Measurements from ENCODE around the gene STRBP. TPM values are rescaled to one million over a fixed set of nuclear protein-coding genes. Genes with fewer than 3 reads are reported as not detected.

The STRBP gene
- total RNA-seq, 1 donor from 2014 or later = 99.4 TPM

GRCh38 chr9:123267481-123268198, 746 bp downstream of the STRBP start:
- Histone ChIP-seq H3K4me3 (peak overlapping the region; percentile 100), H3K4me1 (peaks cover 34% of the 10 kb centered on the region), H3F3A (ENCODE audit: low read depth) (peaks cover 24% of the 10 kb centered on the region), H3K79me2 (ENCODE audit: low read depth) (peaks cover 54% of the 10 kb centered on the region), H3K36me3 (no peaks in the 10 kb centered on the region), H3K27me3 (peaks cover 17% of the 10 kb centered on the region), H4K20me1 (ENCODE audit: low read depth) (peaks cover 52% of the 10 kb centered on the region), H3K9me3 (ENCODE audit: low read depth) (no peaks in the 10 kb centered on the region), H2AFZ (replicated peaks) (peak overlapping the region; percentile 87), H3K4me2 (peak overlapping the region; percentile 96), H3K9ac (peak overlapping the region; percentile 55), H3K27ac (no peak overlapping the region)
- DNase-seq (ENCODE audit: low spot score) = peak; percentile 49
- Mint-ChIP-seq H3K36me3 (no peaks in the 10 kb centered on the region), H3K9me3 (no peaks in the 10 kb centered on the region), H3K27ac (no peak overlapping the region), H3K27me3 (ENCODE audit: insufficient read depth, low read depth) (peaks cover 4% of the 10 kb centered on the region), H3K4me1 (peaks cover 25% of the 10 kb centered on the region), H3K4me3 (peak overlapping the region; percentile 92)
- TF ChIP-seq EZH2phosphoT487 (IDR thresholded peaks at IDR 0.05) = no peak
- no peak for TF ChIP-seq EZH2 (IDR thresholded peaks at IDR 0.05)
- TF ChIP-seq, protein P1, sequence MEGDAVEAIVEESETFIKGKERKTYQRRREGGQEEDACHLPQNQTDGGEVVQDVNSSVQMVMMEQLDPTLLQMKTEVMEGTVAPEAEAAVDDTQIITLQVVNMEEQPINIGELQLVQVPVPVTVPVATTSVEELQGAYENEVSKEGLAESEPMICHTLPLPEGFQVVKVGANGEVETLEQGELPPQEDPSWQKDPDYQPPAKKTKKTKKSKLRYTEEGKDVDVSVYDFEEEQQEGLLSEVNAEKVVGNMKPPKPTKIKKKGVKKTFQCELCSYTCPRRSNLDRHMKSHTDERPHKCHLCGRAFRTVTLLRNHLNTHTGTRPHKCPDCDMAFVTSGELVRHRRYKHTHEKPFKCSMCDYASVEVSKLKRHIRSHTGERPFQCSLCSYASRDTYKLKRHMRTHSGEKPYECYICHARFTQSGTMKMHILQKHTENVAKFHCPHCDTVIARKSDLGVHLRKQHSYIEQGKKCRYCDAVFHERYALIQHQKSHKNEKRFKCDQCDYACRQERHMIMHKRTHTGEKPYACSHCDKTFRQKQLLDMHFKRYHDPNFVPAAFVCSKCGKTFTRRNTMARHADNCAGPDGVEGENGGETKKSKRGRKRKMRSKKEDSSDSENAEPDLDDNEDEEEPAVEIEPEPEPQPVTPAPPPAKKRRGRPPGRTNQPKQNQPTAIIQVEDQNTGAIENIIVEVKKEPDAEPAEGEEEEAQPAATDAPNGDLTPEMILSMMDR (IDR thresholded peaks at IDR 0.05) = no peak

DNA sequence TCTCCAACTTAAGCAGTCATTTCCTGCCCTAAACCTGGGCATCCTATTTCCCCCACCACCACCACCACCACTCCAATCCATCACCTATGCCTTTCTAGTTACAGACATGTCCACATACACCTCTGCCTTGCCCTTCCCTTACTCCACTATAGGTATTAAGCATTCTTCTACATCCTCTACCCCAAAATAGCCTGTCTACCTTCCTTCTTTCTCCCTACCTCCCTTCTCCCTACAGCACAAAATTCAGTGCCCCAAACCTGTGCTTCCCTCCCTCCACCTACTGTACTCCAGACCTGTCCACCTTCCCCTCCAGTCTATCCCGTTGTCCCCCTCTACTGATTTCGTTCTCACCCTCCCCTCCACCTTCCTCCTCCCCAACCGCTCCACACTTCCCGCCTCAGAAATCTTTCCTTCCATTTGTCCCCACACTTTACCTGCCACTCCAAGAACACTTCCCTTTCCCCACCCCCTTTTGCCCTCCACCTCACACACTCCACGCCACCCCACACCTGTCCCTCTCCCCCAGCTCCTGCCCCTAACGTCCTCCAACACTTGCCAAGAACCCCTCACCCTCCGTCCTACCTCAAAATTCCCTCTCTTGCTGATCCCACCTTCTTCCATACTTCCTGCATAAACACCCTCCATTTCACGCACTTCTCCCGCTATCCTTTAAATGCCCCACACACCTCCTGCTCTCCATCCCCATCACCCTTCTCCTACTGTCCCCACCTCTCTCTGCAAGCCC, 1.6 kb downstream of the STRBP start:
- TF ChIP-seq EZH2phosphoT487 (IDR thresholded peaks at IDR 0.05) (no peak), EZH2 (IDR thresholded peaks at IDR 0.05) (no peak)
- TF ChIP-seq, protein P1 (IDR thresholded peaks at IDR 0.05) = no peak
- H3K27ac Mint-ChIP-seq = no peak overlapping the region
- Histone ChIP-seq H3K27me3 (peaks cover 17% of the 10 kb centered on the region), H3K9ac (no peak overlapping the region), H3K36me3 (no peaks in the 10 kb centered on the region), H2AFZ (replicated peaks) (no peak overlapping the region), H3F3A (ENCODE audit: low read depth) (peaks cover 24% of the 10 kb centered on the region), H4K20me1 (ENCODE audit: low read depth) (peaks cover 60% of the 10 kb centered on the region), H3K27ac (no peak overlapping the region), H3K9me3 (ENCODE audit: low read depth) (no peaks in the 10 kb centered on the region), H3K79me2 (ENCODE audit: low read depth) (peaks cover 62% of the 10 kb centered on the region), H3K4me3 (peak overlapping the region; percentile 100), H3K4me1 (peaks cover 34% of the 10 kb centered on the region), H3K4me2 (peak overlapping the region; percentile 96)
- H3K9me3 Mint-ChIP-seq = no peaks in the 10 kb centered on the region
- peak overlapping the region; percentile 92 for H3K4me3 Mint-ChIP-seq
- peaks cover 4% of the 10 kb centered on the region for H3K27me3 Mint-ChIP-seq (ENCODE audit: insufficient read depth, low read depth)
- DNase-seq (ENCODE audit: low spot score) = no peak
- peaks cover 25% of the 10 kb centered on the region for H3K4me1 Mint-ChIP-seq
- no peaks in the 10 kb centered on the region for H3K36me3 Mint-ChIP-seq

- Histone ChIP-seq H3K9me3 (ENCODE audit: low read depth) (no peaks in the 10 kb centered on the region), H3K4me3 (no peak overlapping the region), H2AFZ (replicated peaks) (no peak overlapping the region), H3K79me2 (ENCODE audit: low read depth) (peaks cover 72% of the 10 kb centered on the region), H3K27ac (no peak overlapping the region), H3K36me3 (no peaks in the 10 kb centered on the region), H3F3A (ENCODE audit: low read depth) (peaks cover 24% of the 10 kb centered on the region), H3K4me1 (peaks cover 34% of the 10 kb centered on the region), H3K27me3 (peaks cover 17% of the 10 kb centered on the region), H4K20me1 (ENCODE audit: low read depth) (peaks cover 70% of the 10 kb centered on the region), H3K4me2 (peak overlapping the region; percentile 96), H3K9ac (no peak overlapping the region)
- Mint-ChIP-seq H3K9me3 (no peaks in the 10 kb centered on the region), H3K4me1 (peaks cover 25% of the 10 kb centered on the region), H3K27ac (no peak overlapping the region), H3K36me3 (no peaks in the 10 kb centered on the region), H3K27me3 (ENCODE audit: insufficient read depth, low read depth) (peaks cover 4% of the 10 kb centered on the region), H3K4me3 (peak overlapping the region; percentile 4)
- no peak for DNase-seq (ENCODE audit: low spot score)
- TF ChIP-seq EZH2phosphoT487 (IDR thresholded peaks at IDR 0.05) = no peak
- TF ChIP-seq, protein P1 (IDR thresholded peaks at IDR 0.05) = no peak
- TF ChIP-seq EZH2 (IDR thresholded peaks at IDR 0.05) = no peak
Observed at GRCh38 chr9:123265833-123266232, 2.6 kb downstream of the STRBP start.
